ENCODE data around the gene RAET1E. TPM values are rescaled to one million over a fixed set of nuclear protein-coding genes. Genes with fewer than 3 reads are reported as not detected.
"Not testable (repeated sequence)": the region's sequence is repeated elsewhere in the genome, so short reads cannot be mapped to it uniquely, and the experiment has no call there.

RAET1E gene
- total RNA-seq, 1 donor from 2014 or later = not detected

DNA sequence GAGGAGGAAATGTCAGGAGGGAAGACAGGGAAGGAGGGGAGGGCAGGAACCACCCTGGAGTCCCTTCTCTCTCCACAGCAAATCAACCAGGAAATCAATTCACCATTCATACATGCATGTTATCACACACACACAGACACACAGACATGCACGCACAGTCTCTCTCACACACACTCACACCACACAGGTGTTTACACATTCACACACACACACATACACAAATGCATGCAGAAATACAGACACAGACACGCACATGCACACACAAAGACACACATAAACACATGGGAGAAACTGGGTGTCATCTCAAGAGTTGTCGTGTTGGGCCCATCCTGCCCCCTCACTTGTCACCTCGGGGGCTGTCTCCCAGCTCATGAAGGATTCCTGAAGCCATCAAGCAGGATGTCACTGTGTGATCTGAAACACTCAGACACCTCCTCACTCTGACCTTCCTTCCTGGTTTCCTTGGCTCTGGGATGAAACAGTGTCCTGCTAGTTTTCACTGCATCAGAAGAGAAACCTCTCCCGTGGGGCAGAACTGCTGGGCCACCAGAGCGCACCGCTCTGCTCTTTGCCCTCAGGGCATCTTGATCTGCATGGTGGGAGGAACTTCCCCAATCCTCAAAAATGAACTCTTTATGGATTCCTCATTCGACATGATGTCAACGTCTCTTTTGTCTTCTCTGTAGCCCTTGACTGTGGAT lies 15.8 kb upstream of the RAET1E start:
- H3K27ac Mint-ChIP-seq = no peak overlapping the region
- TF ChIP-seq, protein P1, sequence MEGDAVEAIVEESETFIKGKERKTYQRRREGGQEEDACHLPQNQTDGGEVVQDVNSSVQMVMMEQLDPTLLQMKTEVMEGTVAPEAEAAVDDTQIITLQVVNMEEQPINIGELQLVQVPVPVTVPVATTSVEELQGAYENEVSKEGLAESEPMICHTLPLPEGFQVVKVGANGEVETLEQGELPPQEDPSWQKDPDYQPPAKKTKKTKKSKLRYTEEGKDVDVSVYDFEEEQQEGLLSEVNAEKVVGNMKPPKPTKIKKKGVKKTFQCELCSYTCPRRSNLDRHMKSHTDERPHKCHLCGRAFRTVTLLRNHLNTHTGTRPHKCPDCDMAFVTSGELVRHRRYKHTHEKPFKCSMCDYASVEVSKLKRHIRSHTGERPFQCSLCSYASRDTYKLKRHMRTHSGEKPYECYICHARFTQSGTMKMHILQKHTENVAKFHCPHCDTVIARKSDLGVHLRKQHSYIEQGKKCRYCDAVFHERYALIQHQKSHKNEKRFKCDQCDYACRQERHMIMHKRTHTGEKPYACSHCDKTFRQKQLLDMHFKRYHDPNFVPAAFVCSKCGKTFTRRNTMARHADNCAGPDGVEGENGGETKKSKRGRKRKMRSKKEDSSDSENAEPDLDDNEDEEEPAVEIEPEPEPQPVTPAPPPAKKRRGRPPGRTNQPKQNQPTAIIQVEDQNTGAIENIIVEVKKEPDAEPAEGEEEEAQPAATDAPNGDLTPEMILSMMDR (IDR thresholded peaks at IDR 0.05; ENCODE audit: unreplicated experiment) = no peak
- no peak overlapping the region for H3K4me3 Mint-ChIP-seq
- DNase-seq (ENCODE audit: low spot score in 2 of 2, unreplicated experiment in 2 of 2) = no peak
- peaks cover 68% of the 10 kb centered on the region for H3K27me3 Mint-ChIP-seq (ENCODE audit: low read depth)
- H3K4me1 Mint-ChIP-seq = no peaks in the 10 kb centered on the region
- peaks cover 8% of the 10 kb centered on the region for H3K9me3 Mint-ChIP-seq
- H3K36me3 Mint-ChIP-seq = no peaks in the 10 kb centered on the region

- Mint-ChIP-seq H3K27me3 (ENCODE audit: low read depth) (peaks cover 62% of the 10 kb centered on the region), H3K36me3 (no peaks in the 10 kb centered on the region), H3K4me3 (no peak overlapping the region), H3K9me3 (peaks cover 11% of the 10 kb centered on the region), H3K27ac (no peak overlapping the region), H3K4me1 (no peaks in the 10 kb centered on the region)
- DNase-seq (ENCODE audit: low spot score in 2 of 2, unreplicated experiment in 2 of 2) = no peak
- TF ChIP-seq, protein P1 (IDR thresholded peaks at IDR 0.05; ENCODE audit: unreplicated experiment) = no peak
These were observed 15.2 kb upstream of the RAET1E start for GRCh38 chr6:149913085-149913484.

- not testable (repeated sequence) for H3K4me3 Mint-ChIP-seq; H3K4me1 Mint-ChIP-seq; H3K27ac Mint-ChIP-seq; DNase-seq (ENCODE audit: low spot score in 2 of 2, unreplicated experiment in 2 of 2); H3K36me3 Mint-ChIP-seq
- Mint-ChIP-seq H3K27me3 (ENCODE audit: low read depth) (peaks cover 58% of the 10 kb centered on the region), H3K9me3 (peaks cover 15% of the 10 kb centered on the region)
These were observed 14.8 kb upstream of the RAET1E start for GRCh38 chr6:149912680-149913079.

GRCh38 chr6:149910721-149911151 lies 12.8 kb upstream of the RAET1E start:
- TF ChIP-seq, protein P1 (IDR thresholded peaks at IDR 0.05; ENCODE audit: unreplicated experiment) = no peak
- H3K36me3 Mint-ChIP-seq = no peaks in the 10 kb centered on the region
- DNase-seq (ENCODE audit: low spot score in 2 of 2, unreplicated experiment in 2 of 2) = no peak
- no peak overlapping the region for H3K27ac Mint-ChIP-seq
- no peaks in the 10 kb centered on the region for H3K4me1 Mint-ChIP-seq
- peaks cover 57% of the 10 kb centered on the region for H3K27me3 Mint-ChIP-seq (ENCODE audit: low read depth)
- no peak overlapping the region for H3K4me3 Mint-ChIP-seq
- H3K9me3 Mint-ChIP-seq = peaks cover 21% of the 10 kb centered on the region

- H3K4me1 Mint-ChIP-seq = no peaks in the 10 kb centered on the region
- peaks cover 21% of the 10 kb centered on the region for H3K9me3 Mint-ChIP-seq
- no peak overlapping the region for H3K27ac Mint-ChIP-seq
- TF ChIP-seq, protein P1 (IDR thresholded peaks at IDR 0.05; ENCODE audit: unreplicated experiment) = no peak
- DNase-seq (ENCODE audit: low spot score in 2 of 2, unreplicated experiment in 2 of 2) = no peak
- H3K27me3 Mint-ChIP-seq (ENCODE audit: low read depth) = peaks cover 57% of the 10 kb centered on the region
- no peaks in the 10 kb centered on the region for H3K36me3 Mint-ChIP-seq
- no peak overlapping the region for H3K4me3 Mint-ChIP-seq
These were observed 12.0 kb upstream of the RAET1E start for GRCh38 chr6:149909701-149910470.

DNA sequence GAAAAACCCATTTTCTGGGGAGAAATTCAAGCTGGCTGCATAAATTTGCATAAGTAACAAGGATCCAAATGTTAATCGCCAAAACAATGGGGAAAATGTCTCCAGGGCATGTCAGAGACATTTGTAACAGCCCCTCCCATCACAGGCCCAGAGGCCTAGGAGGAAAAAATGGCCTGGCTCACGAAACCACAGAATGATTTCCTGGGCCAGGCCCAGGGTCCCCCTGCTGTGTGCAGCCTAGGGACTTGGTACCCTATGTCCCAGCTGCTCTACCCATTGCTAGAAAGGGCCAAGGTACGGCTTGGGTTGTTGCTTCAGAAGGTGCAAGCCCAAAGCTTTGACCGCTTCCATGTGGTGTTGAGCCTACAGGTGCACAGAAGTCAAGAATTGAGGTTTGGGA lies 10.6 kb upstream of the RAET1E start:
- not testable (repeated sequence) for H3K36me3 Mint-ChIP-seq; H3K27ac Mint-ChIP-seq; DNase-seq (ENCODE audit: low spot score in 2 of 2, unreplicated experiment in 2 of 2); H3K4me3 Mint-ChIP-seq; H3K4me1 Mint-ChIP-seq
- Mint-ChIP-seq H3K27me3 (ENCODE audit: low read depth) (peaks cover 56% of the 10 kb centered on the region), H3K9me3 (peaks cover 21% of the 10 kb centered on the region)
